Fibroblast of skin of abdomen (primary cell): ENCODE data around the gene DUSP15.
A peak's percentile ranks its signal among the peaks of the same experiment; 100 is the strongest.
"Not testable (repeated sequence)": the region's sequence is repeated elsewhere in the genome, so short reads cannot be mapped to it uniquely, and the experiment has no call there.

Experiments
- DNase-seq: peaks from one replicate; pipeline ENCODE4 v3.0.0-alpha.2; 2013

The DUSP15 gene

DNA sequence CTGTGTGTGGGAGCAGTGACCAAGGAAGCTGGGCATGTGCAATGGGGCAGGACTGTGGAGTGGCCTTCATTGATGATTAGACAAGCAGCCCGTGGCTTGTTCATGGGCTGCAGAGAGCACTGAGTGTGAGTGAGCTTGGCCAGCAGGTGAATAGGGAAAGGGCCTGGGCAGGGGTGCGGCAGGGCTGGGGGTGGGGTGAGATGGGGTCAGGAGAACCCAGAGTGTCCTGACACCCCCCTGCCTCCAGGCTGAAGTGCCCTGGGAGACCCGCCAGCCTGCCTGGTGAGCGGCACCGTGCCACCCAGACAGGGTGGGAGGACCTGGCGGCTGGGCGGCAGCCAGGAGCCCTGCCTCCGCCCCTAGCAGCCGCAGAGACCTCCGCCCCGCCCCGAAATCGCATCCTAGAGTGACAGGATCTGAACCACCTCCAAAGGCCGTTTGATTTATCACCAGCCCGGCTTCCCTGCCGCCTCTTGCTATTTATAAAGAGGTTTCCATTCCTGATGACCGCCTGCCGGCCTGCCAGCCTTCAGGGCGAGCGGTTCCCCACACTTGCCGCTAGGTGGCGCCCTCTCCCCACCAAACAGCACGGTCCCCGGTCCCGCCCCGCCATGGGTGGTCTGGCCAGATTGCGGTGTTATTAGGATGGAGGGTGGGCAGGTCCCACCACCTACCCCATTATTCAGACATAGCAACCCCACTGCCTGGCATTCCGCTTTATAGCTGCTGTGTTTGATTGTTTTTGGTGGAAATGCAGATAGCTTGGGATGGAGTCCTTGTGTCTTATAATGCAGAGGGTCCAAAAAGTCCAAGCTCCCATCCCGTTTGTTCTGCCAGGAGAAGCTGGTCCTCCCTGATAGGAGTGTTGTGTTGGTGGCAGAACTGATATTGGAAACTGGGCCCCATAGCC lies 47.7 kb downstream of the DUSP15 start:
- DNase-seq, result peak; percentile 65

DNA sequence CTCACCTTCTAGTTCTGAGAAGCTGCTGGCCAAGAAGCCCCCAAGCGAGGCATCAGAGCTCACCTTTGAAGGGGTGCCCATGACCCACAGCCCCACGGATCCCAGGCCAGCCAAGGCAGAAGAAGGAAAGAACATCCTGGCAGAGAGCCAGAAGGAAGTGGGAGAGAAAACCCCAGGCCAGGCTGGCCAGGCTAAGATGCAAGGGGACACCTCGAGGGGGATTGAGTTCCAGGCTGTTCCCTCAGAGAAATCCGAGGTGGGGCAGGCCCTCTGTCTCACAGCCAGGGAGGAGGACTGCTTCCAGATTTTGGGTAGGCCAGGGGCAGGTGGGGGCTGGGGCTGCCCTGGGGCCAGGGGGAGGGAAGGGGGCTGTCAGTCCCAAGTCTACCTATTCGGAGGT lies 48.9 kb downstream of the DUSP15 start:
- no peak for DNase-seq

DNA sequence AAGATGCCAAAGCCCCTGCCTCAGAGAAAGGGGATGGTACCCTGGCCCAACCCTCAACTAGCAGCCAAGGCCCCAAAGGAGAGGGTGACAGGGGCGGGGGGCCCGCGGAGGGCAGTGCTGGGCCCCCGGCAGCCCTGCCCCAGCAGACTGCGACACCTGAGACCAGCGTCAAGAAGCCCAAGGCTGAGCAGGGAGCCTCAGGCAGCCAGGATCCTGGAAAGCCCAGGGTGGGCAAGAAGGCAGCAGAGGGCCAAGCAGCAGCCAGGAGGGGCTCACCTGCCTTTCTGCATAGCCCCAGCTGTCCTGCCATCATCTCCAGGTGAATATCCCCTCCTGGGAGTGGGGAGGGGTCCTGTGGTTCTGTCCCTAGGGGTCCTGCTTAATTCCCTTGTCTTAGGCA lies 50.1 kb downstream of the DUSP15 start:
- DNase-seq, result no peak

DNA sequence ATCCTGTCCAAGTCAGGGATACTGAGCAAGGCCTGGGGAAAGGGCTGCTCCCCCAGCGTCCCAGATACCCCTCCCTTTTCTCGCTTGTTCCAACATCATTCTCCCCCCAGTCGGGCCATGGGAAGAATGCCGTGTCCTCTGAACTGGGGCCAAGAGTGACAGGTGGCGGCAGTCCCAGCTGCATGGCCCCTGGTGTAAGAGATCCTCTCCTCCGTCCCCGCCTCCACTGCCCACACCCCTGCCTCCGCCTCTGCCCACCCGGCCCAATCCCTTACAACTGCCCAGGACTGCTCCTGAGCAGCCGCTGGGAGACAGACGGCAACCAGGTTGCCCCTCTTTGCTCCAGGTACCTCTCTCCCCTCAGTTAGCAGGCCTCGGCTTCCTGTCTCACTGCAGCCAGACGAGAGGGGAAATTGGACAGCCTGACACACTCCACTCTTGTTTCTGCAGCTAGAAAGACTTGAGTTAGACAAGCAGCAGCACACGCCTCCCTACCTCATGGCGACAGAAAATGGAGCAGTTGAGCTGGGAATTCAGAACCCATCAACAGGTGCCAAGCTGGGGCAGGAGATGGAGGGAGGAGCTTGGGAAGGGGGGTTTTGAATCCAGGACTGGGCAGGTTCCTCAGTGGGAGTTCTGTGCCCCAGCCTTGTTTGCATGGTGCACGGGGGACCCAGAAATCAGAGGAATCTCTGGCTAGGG lies 51.1 kb downstream of the DUSP15 start, which contains the start of gene MYLK2:
TSS of gene MYLK2 (plus strand) at position 274 of the 702 bp plus-strand sequence. CDS start at position 499, 225 bp downstream.
- DNase-seq, result no peak

DNA sequence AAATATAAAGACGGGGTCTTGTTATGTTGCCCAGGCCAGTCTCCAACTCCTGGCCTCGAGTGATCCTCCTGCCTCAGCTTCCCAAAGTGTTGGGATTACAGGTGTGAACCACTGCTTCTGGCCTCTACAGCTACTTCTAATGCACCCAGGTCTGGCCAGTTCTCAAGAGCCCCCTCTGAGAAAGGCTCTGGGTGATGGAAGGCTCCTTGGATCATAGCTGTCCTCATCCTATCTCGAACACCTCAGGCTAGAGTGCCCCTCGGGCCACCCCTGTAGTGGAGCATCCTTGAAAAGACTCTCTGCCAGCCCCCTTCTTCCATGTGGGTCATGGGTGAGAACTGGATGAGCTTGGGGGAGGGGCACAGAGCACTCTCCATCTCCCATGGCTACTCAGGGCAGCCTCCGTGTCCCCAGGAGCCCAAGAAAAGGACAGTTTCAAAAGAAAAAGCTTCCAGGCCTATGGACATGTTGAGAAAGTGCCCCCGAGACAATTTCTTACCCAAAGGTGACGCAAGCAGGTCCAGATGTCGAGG lies 51.9 kb downstream of the DUSP15 start:
- DNase-seq, result no peak

DNA sequence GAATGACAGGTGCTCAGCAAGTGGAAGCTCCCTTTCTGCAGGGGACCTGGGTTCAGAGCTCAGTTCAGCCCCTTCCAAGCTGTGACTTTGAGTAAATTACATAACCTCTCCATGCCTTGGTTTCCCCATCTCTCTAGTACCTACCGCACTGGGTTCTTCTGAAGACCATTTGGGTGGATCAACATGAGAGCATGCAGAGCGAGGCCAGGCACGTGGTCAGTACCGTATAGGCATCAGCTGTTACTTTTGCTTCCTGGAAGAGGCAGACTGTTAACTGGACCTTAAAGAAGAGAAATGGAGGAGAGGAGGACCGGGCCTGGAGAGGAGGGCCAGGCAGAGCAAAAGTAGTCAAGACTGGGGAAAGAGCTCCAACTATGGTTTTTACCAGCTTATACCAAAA lies 52.9 kb downstream of the DUSP15 start:
- DNase-seq, result no peak

DNA sequence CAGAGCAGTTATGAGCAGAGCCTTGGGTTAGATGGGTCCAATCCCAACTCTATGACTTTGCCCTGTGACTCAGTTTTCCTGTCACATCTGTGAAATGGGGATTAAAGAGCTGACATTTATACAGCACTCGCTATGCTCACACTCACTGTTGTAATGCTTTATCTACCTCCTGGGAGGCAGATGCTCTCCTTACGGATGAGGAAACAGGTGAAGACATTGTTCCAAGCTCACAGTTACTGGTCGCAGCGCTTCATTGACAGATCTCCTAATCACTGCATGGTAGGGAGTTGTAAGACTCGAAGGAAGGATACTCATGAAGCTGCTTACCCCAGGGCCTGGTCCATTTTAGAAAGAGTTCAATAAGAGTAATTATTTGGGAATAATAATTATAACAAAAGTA lies 54.1 kb downstream of the DUSP15 start:
- DNase-seq, result no peak

DNA sequence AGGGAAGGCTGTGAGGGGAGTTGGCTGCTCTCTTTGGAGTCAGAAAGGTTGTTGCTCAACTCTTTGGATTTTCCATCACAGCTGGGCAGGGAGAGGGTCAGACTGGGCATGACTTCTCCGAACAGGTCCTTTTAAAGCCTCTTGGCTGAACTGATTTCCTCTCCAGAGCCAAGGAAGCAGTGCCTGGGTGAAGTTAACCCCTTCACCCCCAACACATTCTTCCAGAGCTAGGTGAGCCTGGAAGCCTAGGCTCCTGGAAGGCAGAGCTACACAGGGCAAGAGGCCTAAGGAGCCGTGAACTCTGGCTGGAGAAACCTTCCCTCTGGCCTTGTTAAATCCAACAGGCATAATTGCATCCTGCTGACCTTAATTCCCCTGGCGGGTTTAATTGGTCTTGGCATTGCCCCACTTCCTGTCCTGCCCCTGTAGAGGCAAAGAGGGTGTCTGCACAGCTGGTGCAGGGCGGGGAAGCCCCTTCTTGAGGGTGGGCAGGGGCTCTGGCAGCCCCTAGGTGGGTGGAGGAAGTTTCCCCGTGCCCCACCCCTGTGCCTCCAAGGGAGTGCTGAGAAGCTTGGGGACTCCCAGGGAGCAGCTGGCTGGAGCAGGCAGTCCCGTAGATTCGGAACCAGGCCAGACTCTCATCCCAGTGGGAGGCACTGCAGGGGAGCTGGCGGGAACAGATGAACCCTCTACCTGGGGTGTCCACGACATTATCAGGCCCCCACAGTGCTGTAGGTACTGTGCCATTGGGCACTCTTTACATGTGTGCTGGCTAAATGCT lies 54.7 kb downstream of the DUSP15 start:
- no peak for DNase-seq

DNA sequence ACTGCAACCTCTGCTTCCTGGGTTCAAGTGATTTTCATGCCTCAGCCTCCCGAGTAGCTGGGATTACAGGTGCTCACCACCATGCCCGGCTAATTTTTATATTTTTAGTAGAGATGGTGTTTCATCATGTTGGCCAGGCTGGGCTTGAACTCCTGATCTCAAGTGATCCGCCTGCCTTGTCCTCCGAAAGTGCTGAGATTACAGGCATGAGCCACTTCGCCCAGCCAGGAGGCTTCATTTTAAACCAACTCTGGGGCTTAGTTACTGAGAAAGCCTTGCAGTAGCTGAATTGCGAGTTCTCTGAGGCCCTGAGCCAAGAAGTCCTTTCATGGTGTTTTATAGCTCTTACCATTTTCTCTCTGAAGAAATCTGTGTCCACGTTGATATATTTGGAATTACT lies 56.2 kb downstream of the DUSP15 start:
- not testable (repeated sequence) for DNase-seq

DNA sequence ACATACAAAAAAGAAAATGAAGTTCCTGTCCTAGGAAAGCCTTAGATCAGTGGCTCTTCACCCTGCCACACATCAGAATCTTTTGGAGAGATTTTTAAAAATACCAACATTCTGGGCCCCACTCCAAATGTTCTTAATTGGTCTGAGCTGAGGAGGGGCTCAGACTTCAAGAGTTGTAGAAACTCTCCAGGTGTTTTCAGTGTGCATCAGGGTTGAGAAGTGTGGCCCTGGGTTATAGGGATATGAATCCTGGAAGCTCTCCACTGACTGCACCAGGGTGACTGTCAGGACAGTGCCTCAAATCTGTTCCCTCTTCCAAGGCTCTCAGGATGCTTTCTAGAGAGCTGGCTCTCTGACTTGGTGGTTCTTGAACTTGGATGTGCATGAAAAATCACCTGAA lies 56.7 kb downstream of the DUSP15 start:
- no peak for DNase-seq

DNA sequence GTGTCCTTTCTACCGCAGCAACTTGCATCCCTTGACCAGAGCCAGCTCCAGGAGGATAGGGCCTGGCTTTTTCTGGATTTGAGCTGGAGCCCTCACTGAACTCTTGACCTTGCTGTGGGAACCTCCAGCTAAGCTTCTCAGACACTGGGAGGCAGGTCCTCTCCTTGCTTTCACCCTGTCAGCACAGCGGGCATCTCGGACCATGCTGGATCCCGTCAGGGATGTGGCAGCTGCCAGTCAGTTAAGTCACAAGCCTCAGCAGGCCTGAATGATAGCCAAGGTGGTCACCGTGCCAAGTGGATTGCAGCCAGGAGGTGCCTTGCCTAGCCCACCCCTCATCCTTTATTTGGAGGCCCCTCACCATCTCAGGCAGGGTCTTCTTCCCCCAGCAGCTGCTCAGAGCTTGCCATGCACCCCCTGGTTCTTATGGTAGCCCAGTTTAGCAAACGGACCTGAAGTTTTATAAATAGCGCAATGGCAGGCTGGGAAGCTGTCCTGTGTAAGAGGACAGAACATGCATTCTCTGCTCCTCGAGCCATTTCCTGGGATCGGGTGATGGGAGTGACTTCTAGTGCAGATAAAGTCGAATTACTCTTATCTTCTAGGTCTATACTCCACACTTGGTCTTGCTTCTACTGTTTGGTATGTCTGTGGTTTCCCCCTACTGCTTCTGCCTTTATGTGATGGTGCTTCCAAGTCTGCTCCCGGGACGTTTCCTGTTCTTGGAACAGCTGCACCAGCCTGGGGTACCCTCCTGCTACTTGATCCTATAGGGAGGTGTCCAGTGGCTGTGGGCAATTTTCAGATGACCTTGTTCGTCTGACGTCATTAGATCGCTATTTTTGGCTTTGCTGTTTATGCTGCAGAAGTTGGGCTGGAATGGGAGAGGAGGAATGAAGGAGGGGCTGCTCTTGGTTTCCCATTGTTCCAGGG lies 58.3 kb downstream of the DUSP15 start:
- DNase-seq, result peak; percentile 45

DNA sequence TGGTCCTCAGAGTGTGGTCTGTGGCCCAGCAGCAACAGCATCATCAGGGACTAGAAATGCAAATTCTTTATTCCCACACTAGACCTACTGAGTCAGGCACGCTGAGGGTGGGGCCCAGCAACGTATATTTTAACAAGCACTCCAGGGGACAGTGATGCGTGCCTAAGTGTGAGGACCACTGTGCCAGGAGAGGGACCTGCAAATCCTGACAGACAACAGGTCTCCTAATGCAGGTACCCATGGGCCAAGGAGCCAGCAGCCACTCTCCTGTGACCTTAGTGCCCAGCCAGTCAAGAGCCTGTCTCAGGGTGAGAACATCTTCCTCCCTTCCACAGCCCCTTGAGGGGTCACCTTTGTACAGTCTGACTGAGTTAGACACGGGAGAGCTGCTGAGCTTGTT lies 59.1 kb downstream of the DUSP15 start:
- no peak for DNase-seq
